ENCODE measurements around the gene IMMP2L. TPM values are rescaled to one million over a fixed set of nuclear protein-coding genes. Genes with fewer than 3 reads are reported as not detected.
A peak's percentile ranks its signal among the peaks of the same experiment; 100 is the strongest.

The IMMP2L gene
- total RNA-seq, 2 donors from 2014 or later = 21.7 to 27.5 TPM

GRCh38 chr7:111537134-111537533 is 25.2 kb downstream of the IMMP2L start:
- Mint-ChIP-seq H3K36me3 (ENCODE audit: insufficient read depth in 2 of 2) (peaks cover 1 to 4% of the 10 kb centered on the region in 2 donors), H3K9me3 (no peaks in the 10 kb centered on the region), H3K4me1 (ENCODE audit: low read depth) (peaks cover 5% of the 10 kb centered on the region), H3K27me3 (ENCODE audit: low read depth) (no peaks in the 10 kb centered on the region), H3K4me3 (no peak overlapping the region), H3K27ac (no peak overlapping the region)
- DNase-seq (no peak), ATAC-seq (replicated peaks in 1 of 2) (no peak)

GRCh38 chr7:111535142-111535870 is 27.0 kb downstream of the IMMP2L start:
- no peak overlapping the region for H3K4me3 Mint-ChIP-seq
- DNase-seq (no peak), ATAC-seq (replicated peaks in 1 of 2) (no peak)
- no peaks in the 10 kb centered on the region for H3K9me3 Mint-ChIP-seq
- peaks cover 9% of the 10 kb centered on the region for H3K4me1 Mint-ChIP-seq (ENCODE audit: low read depth)
- peaks cover 1 to 4% of the 10 kb centered on the region in 2 donors for H3K36me3 Mint-ChIP-seq (ENCODE audit: insufficient read depth in 2 of 2)
- no peaks in the 10 kb centered on the region for H3K27me3 Mint-ChIP-seq (ENCODE audit: low read depth)
- no peak overlapping the region for H3K27ac Mint-ChIP-seq

- ATAC-seq (replicated peaks in 1 of 2) = no peak
- Mint-ChIP-seq H3K27ac (no peak overlapping the region), H3K27me3 (ENCODE audit: low read depth) (no peaks in the 10 kb centered on the region), H3K4me1 (ENCODE audit: low read depth) (peaks cover 21% of the 10 kb centered on the region), H3K4me3 (no peak overlapping the region), H3K36me3 (ENCODE audit: insufficient read depth in 2 of 2) (no peaks in the 10 kb centered on the region), H3K9me3 (no peaks in the 10 kb centered on the region)
- DNase-seq = no peak
These were observed 29.7 kb downstream of the IMMP2L start for GRCh38 chr7:111532625-111533024.

GRCh38 chr7:111531993-111532392 is 30.3 kb downstream of the IMMP2L start:
- Mint-ChIP-seq H3K4me1 (ENCODE audit: low read depth) (peaks cover 24% of the 10 kb centered on the region), H3K9me3 (no peaks in the 10 kb centered on the region), H3K36me3 (ENCODE audit: insufficient read depth in 2 of 2) (no peaks in the 10 kb centered on the region), H3K27ac (no peak overlapping the region), H3K4me3 (no peak overlapping the region), H3K27me3 (ENCODE audit: low read depth) (no peaks in the 10 kb centered on the region)
- DNase-seq (no peak), ATAC-seq (replicated peaks in 1 of 2) (no peak)

DNA sequence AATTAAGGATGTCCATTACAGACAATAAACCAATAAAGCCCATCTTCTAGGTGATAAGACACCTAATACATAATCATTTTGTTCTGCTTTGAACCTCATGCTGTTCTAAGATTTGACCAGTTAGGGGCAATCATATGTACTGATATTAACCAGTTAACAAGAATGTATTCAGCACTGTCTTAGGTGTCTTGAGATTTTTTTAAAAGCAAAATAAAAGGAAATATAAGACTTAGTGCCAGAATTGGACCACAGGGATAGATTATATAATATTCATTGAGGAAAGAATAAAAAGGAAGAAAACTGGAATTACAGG is 32.0 kb downstream of the IMMP2L start:
- no peak for ATAC-seq (replicated peaks in 1 of 2)
- Mint-ChIP-seq H3K36me3 (ENCODE audit: insufficient read depth in 2 of 2) (no peaks in the 10 kb centered on the region), H3K27me3 (ENCODE audit: low read depth) (no peaks in the 10 kb centered on the region), H3K4me3 (no peak overlapping the region), H3K27ac (no peak overlapping the region), H3K4me1 (ENCODE audit: low read depth) (peaks cover 24% of the 10 kb centered on the region), H3K9me3 (no peaks in the 10 kb centered on the region)
- no peak for DNase-seq

DNA sequence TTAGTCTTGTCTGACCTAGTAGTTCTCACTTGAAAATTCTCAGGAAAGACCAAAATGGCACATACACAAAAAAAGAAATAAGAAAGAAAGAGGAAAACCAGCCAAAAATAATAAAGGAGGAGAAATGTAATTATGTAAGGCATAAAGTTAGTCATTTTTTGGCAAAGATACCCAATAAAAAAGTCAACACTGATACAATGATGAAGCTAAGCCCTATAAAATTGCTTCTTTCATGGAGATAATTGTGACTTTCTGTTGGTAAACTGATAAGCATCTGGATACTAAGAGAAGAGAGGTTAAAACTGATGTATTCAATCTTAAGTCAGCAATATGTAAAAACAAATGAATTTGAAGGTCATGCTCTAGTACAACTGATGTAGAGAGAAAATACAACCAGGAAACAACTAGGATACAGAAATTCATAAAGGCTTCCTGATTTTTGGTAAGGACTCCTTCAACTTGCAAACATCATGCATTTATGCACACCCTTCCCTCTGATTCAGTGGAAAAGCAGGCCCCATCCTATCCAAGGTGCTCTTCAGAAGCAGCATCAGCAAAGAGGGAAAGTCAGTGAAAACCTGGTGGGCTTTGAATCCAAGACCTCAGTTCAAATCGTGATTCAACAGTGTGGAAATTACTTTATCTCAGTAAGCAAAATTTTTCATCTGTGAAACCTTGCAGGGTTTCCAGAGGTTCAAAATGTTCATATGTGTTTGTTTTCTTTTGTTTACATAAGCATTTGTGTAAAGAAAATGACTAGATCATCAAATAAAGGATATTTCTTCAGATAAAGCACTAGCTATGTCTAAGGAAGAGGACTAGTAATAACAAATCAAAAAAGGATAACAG is 32.6 kb downstream of the IMMP2L start:
- Mint-ChIP-seq H3K9me3 (no peaks in the 10 kb centered on the region), H3K4me3 (no peak overlapping the region), H3K27me3 (ENCODE audit: low read depth) (no peaks in the 10 kb centered on the region), H3K36me3 (ENCODE audit: insufficient read depth in 2 of 2) (peaks cover 0 to 2% of the 10 kb centered on the region in 2 donors), H3K4me1 (ENCODE audit: low read depth) (peaks cover 24% of the 10 kb centered on the region), H3K27ac (peak overlapping the region; percentile 29)
- no peak for DNase-seq
- ATAC-seq (replicated peaks in 1 of 2) = no peak

- Mint-ChIP-seq H3K4me3 (peak overlapping the region; percentile 36 to 50), H3K27ac (peak overlapping the region; percentile 68), H3K4me1 (ENCODE audit: low read depth) (peaks cover 24% of the 10 kb centered on the region), H3K27me3 (ENCODE audit: low read depth) (no peaks in the 10 kb centered on the region), H3K9me3 (no peaks in the 10 kb centered on the region), H3K36me3 (ENCODE audit: insufficient read depth in 2 of 2) (peaks cover 0 to 2% of the 10 kb centered on the region in 2 donors)
- DNase-seq = no peak
- ATAC-seq (replicated peaks in 1 of 2) = peak; percentile 39 to 69
These were observed 34.0 kb downstream of the IMMP2L start for GRCh38 chr7:111528331-111528730.

GRCh38 chr7:111527545-111527944 is 34.7 kb downstream of the IMMP2L start:
- H3K27ac Mint-ChIP-seq = no peak overlapping the region
- peaks cover 0 to 2% of the 10 kb centered on the region in 2 donors for H3K36me3 Mint-ChIP-seq (ENCODE audit: insufficient read depth in 2 of 2)
- ATAC-seq (replicated peaks in 1 of 2) = no peak
- H3K4me3 Mint-ChIP-seq = no peak overlapping the region
- DNase-seq = no peak
- H3K9me3 Mint-ChIP-seq = no peaks in the 10 kb centered on the region
- H3K4me1 Mint-ChIP-seq (ENCODE audit: low read depth) = peaks cover 23% of the 10 kb centered on the region
- no peaks in the 10 kb centered on the region for H3K27me3 Mint-ChIP-seq (ENCODE audit: low read depth)

DNA sequence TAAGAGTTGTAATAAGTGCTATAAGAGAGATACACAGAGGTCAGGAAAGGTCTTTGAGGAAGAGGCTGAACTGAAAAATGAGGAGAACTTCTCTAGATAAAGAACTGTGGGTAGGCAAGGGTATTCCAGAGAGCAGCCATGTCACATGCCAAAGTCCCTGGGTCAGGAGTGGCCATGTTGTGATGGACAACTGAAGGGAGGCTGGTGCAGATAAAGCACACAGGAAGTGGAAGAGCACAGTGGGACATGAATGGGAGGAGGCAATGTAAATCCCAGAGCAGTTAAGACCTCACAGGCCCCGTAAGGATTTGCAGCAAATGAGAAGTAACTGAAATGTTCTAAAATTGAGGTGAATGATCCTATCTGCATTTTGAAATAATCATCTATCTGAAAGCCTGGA is 37.2 kb downstream of the IMMP2L start:
- DNase-seq (no peak), ATAC-seq (replicated peaks in 1 of 2) (no peak)
- peaks cover 6 to 12% of the 10 kb centered on the region in 2 donors for H3K36me3 Mint-ChIP-seq (ENCODE audit: insufficient read depth in 2 of 2)
- no peak overlapping the region for H3K27ac Mint-ChIP-seq
- H3K27me3 Mint-ChIP-seq (ENCODE audit: low read depth) = no peaks in the 10 kb centered on the region
- H3K4me3 Mint-ChIP-seq = no peak overlapping the region
- peaks cover 4 to 5% of the 10 kb centered on the region in 2 donors for H3K9me3 Mint-ChIP-seq
- peaks cover 16% of the 10 kb centered on the region for H3K4me1 Mint-ChIP-seq (ENCODE audit: low read depth)

GRCh38 chr7:111521660-111522059 is 40.6 kb downstream of the IMMP2L start:
- peaks cover 12 to 17% of the 10 kb centered on the region in 2 donors for H3K36me3 Mint-ChIP-seq (ENCODE audit: insufficient read depth in 2 of 2)
- no peak overlapping the region for H3K27ac Mint-ChIP-seq
- no peak overlapping the region for H3K4me3 Mint-ChIP-seq
- ATAC-seq (replicated peaks in 1 of 2) = no peak
- no peaks in the 10 kb centered on the region for H3K27me3 Mint-ChIP-seq (ENCODE audit: low read depth)
- H3K9me3 Mint-ChIP-seq = peaks cover 4 to 5% of the 10 kb centered on the region in 2 donors
- no peak for DNase-seq
- no peaks in the 10 kb centered on the region for H3K4me1 Mint-ChIP-seq (ENCODE audit: low read depth)

DNA sequence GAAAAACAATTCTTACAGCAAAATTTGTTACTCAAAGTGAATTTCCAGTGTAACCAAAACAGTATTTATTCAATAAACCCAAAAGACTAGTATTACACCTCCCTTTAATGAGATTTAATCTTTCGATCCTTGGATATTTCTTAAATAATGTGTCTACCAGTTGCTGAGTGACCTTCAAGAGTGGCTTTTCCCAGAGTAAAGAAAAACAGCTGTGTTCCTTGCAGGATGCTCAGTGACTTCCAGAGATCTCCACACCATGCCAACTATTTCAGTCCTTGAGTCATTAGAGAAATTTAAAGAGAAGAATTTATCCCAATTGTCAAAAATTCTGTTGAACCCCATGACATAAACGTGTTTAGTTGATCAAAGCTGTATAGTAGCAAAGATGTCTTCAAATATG is 44.0 kb downstream of the IMMP2L start:
- Mint-ChIP-seq H3K4me1 (ENCODE audit: low read depth) (no peaks in the 10 kb centered on the region), H3K36me3 (ENCODE audit: insufficient read depth in 2 of 2) (peaks cover 10 to 17% of the 10 kb centered on the region in 2 donors)

GRCh38 chr7:111517549-111517951 is 44.7 kb downstream of the IMMP2L start:
- H3K4me3 Mint-ChIP-seq = no peak overlapping the region
- H3K27ac Mint-ChIP-seq = no peak overlapping the region
- ATAC-seq (replicated peaks in 1 of 2) = no peak
- H3K27me3 Mint-ChIP-seq (ENCODE audit: low read depth) = no peaks in the 10 kb centered on the region
- H3K4me1 Mint-ChIP-seq (ENCODE audit: low read depth) = no peaks in the 10 kb centered on the region
- peaks cover 10 to 17% of the 10 kb centered on the region in 2 donors for H3K36me3 Mint-ChIP-seq (ENCODE audit: insufficient read depth in 2 of 2)
- no peak for DNase-seq
- peaks cover 4 to 5% of the 10 kb centered on the region in 2 donors for H3K9me3 Mint-ChIP-seq

More for the DNA sequence above, 44.0 kb downstream of the IMMP2L start:
- DNase-seq (no peak), ATAC-seq (replicated peaks in 1 of 2) (no peak)
- no peak overlapping the region for H3K27ac Mint-ChIP-seq
- H3K9me3 Mint-ChIP-seq = peaks cover 4 to 5% of the 10 kb centered on the region in 2 donors
- no peaks in the 10 kb centered on the region for H3K27me3 Mint-ChIP-seq (ENCODE audit: low read depth)
- H3K4me3 Mint-ChIP-seq = no peak overlapping the region

GRCh38 chr7:111516612-111517011 is 45.7 kb downstream of the IMMP2L start:
- ATAC-seq (replicated peaks in 1 of 2) (no peak), DNase-seq (no peak)
- Mint-ChIP-seq H3K27me3 (ENCODE audit: low read depth) (no peaks in the 10 kb centered on the region), H3K4me1 (ENCODE audit: low read depth) (peaks cover 6% of the 10 kb centered on the region), H3K4me3 (no peak overlapping the region), H3K36me3 (ENCODE audit: insufficient read depth in 2 of 2) (peaks cover 7 to 11% of the 10 kb centered on the region in 2 donors), H3K27ac (no peak overlapping the region), H3K9me3 (no peaks in the 10 kb centered on the region)

Data from activated T-cell treated with anti-CD3 and anti-CD28 coated beads, Interleukin-2, amount 50 U/mL, for 72 hours (primary cell).